Upper lobe of right lung (tissue), 1 donor: Measurements from ENCODE around the gene GRIP1. TPM values are rescaled to one million over a fixed set of nuclear protein-coding genes. Genes with fewer than 3 reads are reported as not detected.

Source experiments
- ATAC-seq: fragments of 200-7000 bp; cut with Tn5 transposase; one replicate; pipeline ENCODE4 v1.9.1; 2020; ENCODE audit warnings: mild to moderate bottlenecking, moderate library complexity
- DNase-seq: peaks from one replicate; pipeline ENCODE4 v3.0.0-alpha.2; 2020
- H3K27ac ChIP-seq: fragments of 200-600 bp; one replicate; pipeline ENCODE4 v1.8.0; 2022
- H3K27me3 ChIP-seq: fragments of 200-600 bp; one replicate; pipeline ENCODE4 v1.8.0; 2022; ENCODE audit warnings: mild to moderate bottlenecking
- H3K36me3 ChIP-seq: fragments of 200-600 bp; one replicate; pipeline ENCODE4 v1.8.0; 2022
- H3K4me1 ChIP-seq: fragments of 200-600 bp; one replicate; pipeline ENCODE4 v1.8.0; 2022
- H3K4me3 ChIP-seq: fragments of 200-600 bp; one replicate; pipeline ENCODE4 v1.8.0; 2022; ENCODE audit warnings: mild to moderate bottlenecking
- H3K9me3 ChIP-seq: fragments of 200-600 bp; one replicate; pipeline ENCODE4 v1.8.0; 2022
- intact Hi-C: fragments of 100-400 bp; cut with DNase I; formaldehyde crosslinking; loops from one replicate; pipeline ENCODE4 v1.11.0; 2022
- total RNA-seq: library from RNA; stranded (reverse); fragmentation: NEBNext Ultra II Directional; extraction: Animal tissue kit (Norgen Biotek cat#: 25700); gene quantifications from one replicate; pipeline ENCODE4 v1.2.1, GENCODE V29; 2021
- TF ChIP-seq, protein P1 (sequence below): fragments of 200-600 bp; IDR thresholded peaks from one replicate; pipeline ENCODE4 v1.8.0; 2022; ENCODE audit warnings: antibody characterized with exemption
- donor health status: DM: no; HTN: yes; CAD: no; lungs with severe emphysema.

Gene GRIP1
- total RNA-seq, 1 donor from 2014 or later: 5.2 TPM

GRCh38 chr12:66665435-66665985 is 13.4 kb downstream of the GRIP1 start:
- DNase-seq (no peak), ATAC-seq (no peak)
- Histone ChIP-seq H3K27me3 (no peaks in the 10 kb centered on the region), H3K4me3 (no peak overlapping the region), H3K36me3 (no peaks in the 10 kb centered on the region), H3K9me3 (no peaks in the 10 kb centered on the region), H3K4me1 (no peaks in the 10 kb centered on the region), H3K27ac (no peak overlapping the region)
- TF ChIP-seq, protein P1, sequence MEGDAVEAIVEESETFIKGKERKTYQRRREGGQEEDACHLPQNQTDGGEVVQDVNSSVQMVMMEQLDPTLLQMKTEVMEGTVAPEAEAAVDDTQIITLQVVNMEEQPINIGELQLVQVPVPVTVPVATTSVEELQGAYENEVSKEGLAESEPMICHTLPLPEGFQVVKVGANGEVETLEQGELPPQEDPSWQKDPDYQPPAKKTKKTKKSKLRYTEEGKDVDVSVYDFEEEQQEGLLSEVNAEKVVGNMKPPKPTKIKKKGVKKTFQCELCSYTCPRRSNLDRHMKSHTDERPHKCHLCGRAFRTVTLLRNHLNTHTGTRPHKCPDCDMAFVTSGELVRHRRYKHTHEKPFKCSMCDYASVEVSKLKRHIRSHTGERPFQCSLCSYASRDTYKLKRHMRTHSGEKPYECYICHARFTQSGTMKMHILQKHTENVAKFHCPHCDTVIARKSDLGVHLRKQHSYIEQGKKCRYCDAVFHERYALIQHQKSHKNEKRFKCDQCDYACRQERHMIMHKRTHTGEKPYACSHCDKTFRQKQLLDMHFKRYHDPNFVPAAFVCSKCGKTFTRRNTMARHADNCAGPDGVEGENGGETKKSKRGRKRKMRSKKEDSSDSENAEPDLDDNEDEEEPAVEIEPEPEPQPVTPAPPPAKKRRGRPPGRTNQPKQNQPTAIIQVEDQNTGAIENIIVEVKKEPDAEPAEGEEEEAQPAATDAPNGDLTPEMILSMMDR: no peak
- intact Hi-C loops: no loop called here

- no peak for DNase-seq
- TF ChIP-seq, protein P1: no peak
- Histone ChIP-seq H3K27ac (no peak overlapping the region), H3K36me3 (no peaks in the 10 kb centered on the region), H3K4me3 (no peak overlapping the region), H3K4me1 (no peaks in the 10 kb centered on the region), H3K27me3 (no peaks in the 10 kb centered on the region), H3K9me3 (no peaks in the 10 kb centered on the region)
- no peak for ATAC-seq
- intact Hi-C loops: no loop called here
Measured at GRCh38 chr12:66664076-66664475, 14.8 kb downstream of the GRIP1 start.

- intact Hi-C loops: no loop called here
- H3K4me1 ChIP-seq: no peaks in the 10 kb centered on the region
- no peaks in the 10 kb centered on the region for H3K36me3 ChIP-seq
- H3K27me3 ChIP-seq: no peaks in the 10 kb centered on the region
- no peak for DNase-seq
- ATAC-seq: no peak
- H3K27ac ChIP-seq: no peak overlapping the region
- no peak overlapping the region for H3K4me3 ChIP-seq
- H3K9me3 ChIP-seq: no peaks in the 10 kb centered on the region
- TF ChIP-seq, protein P1: no peak
Measured at GRCh38 chr12:66663611-66664010, 15.3 kb downstream of the GRIP1 start.

DNA sequence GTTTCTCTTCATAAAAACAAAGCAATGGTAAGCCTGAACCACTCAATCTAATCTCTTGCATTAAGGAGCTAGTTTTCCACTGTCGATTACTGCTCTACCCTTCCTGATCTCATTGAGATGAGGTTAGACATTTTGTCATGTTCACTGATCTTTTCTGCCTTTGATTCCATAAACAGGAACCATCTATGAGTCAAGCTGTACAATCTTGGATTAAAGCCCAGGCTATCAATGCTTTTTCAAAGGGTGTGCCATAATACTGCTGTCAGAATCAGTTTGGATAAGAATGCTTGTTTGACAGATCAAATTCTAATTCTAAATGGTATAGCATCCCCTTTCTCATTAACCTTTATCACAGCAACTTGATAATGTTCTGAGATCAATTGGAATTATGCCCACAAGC is 16.1 kb downstream of the GRIP1 start:
- intact Hi-C loops: no loop called here
- ATAC-seq: no peak
- no peak for DNase-seq
- H3K27ac ChIP-seq: no peak overlapping the region
- TF ChIP-seq, protein P1: no peak
- H3K27me3 ChIP-seq: no peaks in the 10 kb centered on the region
- no peak overlapping the region for H3K4me3 ChIP-seq
- H3K9me3 ChIP-seq: no peaks in the 10 kb centered on the region
- H3K36me3 ChIP-seq: no peaks in the 10 kb centered on the region
- H3K4me1 ChIP-seq: no peaks in the 10 kb centered on the region

DNA sequence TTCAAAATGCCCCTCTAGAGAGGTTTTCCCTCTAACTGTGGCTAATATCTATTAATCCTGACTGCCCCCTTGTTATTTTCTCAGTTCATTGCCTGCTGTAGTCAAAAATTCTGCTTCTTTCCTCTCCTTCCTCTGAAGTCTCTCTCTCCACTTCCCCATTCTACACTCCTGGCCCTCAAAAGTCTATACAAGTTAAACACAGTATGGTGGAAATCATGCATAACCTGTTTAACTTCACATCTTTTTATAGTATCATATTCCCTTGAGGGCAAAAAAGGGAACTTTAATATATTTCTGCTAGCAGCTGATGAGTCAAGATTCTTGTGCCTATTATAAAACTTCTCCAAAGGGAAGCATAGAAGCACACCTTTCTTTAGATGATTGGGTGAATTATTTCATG is 16.7 kb downstream of the GRIP1 start:
- H3K36me3 ChIP-seq: no peaks in the 10 kb centered on the region
- intact Hi-C loops: no loop called here
- H3K9me3 ChIP-seq: no peaks in the 10 kb centered on the region
- no peaks in the 10 kb centered on the region for H3K4me1 ChIP-seq
- TF ChIP-seq, protein P1: no peak
- no peak for DNase-seq
- ATAC-seq: no peak
- no peak overlapping the region for H3K4me3 ChIP-seq
- H3K27me3 ChIP-seq: no peaks in the 10 kb centered on the region
- no peak overlapping the region for H3K27ac ChIP-seq

- no peaks in the 10 kb centered on the region for H3K4me1 ChIP-seq
- DNase-seq: no peak
- ATAC-seq: no peak
- no peaks in the 10 kb centered on the region for H3K27me3 ChIP-seq
- H3K4me3 ChIP-seq: no peak overlapping the region
- TF ChIP-seq, protein P1: no peak
- no peak overlapping the region for H3K27ac ChIP-seq
- H3K9me3 ChIP-seq: no peaks in the 10 kb centered on the region
- intact Hi-C loops: no loop called here
- no peaks in the 10 kb centered on the region for H3K36me3 ChIP-seq
Measured at GRCh38 chr12:66661357-66661756, 17.5 kb downstream of the GRIP1 start.
